H9 (cell line): ENCODE data around the gene SST. TPM values are rescaled to one million over a fixed set of nuclear protein-coding genes. Genes with fewer than 3 reads are reported as not detected.
"Not testable (repeated sequence)": the region's sequence is repeated elsewhere in the genome, so short reads cannot be mapped to it uniquely, and the experiment has no call there.

Experiments
- DNase-seq: peaks from one replicate; pipeline ENCODE4 v3.0.0-alpha.2; 2017
- H2AFZ ChIP-seq: one replicate; pipeline ENCODE4 v1.6.1; 2013; ENCODE audit warnings: mild to moderate bottlenecking, low read length, control low read depth, moderate library complexity
- H2AK5ac ChIP-seq: 2 replicates; pipeline ENCODE4 v1.6.1; 2013; ENCODE audit warnings: low read length, control low read depth, mixed read lengths; ENCODE audit not compliant: insufficient read length
- H2BK120ac ChIP-seq: one replicate; pipeline ENCODE4 v1.6.1; 2013; ENCODE audit warnings: low read depth, mild to moderate bottlenecking, low read length, control low read depth, inconsistent platforms; ENCODE audit not compliant: poor library complexity, severe bottlenecking
- H2BK12ac ChIP-seq: 2 replicates; pipeline ENCODE4 v1.6.1; 2013; ENCODE audit warnings: low read length, control low read depth, mixed read lengths, low read depth; ENCODE audit not compliant: insufficient read length
- H2BK15ac ChIP-seq: 2 replicates; pipeline ENCODE4 v1.6.1; 2013; ENCODE audit warnings: low read depth, low read length, control low read depth
- H2BK20ac ChIP-seq: one replicate; pipeline ENCODE4 v1.6.1; 2013; ENCODE audit warnings: low read depth, mild to moderate bottlenecking, low read length, control low read depth, inconsistent platforms; ENCODE audit not compliant: poor library complexity, severe bottlenecking
- H2BK5ac ChIP-seq: 2 replicates; pipeline ENCODE4 v1.6.1; 2013; ENCODE audit warnings: low read length, control low read depth, mixed read lengths; ENCODE audit not compliant: insufficient read length
- H3K14ac ChIP-seq: 2 replicates; pipeline ENCODE4 v1.6.1; 2013; ENCODE audit warnings: low read length, control low read depth; ENCODE audit not compliant: insufficient read depth
- H3K18ac ChIP-seq: 2 replicates; pipeline ENCODE4 v1.6.1; 2013; ENCODE audit warnings: low read depth, mild to moderate bottlenecking, mixed read lengths, low read length, control low read depth; ENCODE audit not compliant: insufficient read length
- H3K23ac ChIP-seq: 2 replicates; pipeline ENCODE4 v1.6.1; 2013; ENCODE audit warnings: low read length, control low read depth, mixed read lengths, low read depth; ENCODE audit not compliant: insufficient read length
- H3K23me2 ChIP-seq: 2 replicates; pipeline ENCODE4 v1.6.1; 2013; ENCODE audit warnings: low read depth, mild to moderate bottlenecking, mixed read lengths, low read length, control low read depth; ENCODE audit not compliant: insufficient read length, poor library complexity, severe bottlenecking
- H3K27ac ChIP-seq: 2 replicates; pipeline ENCODE4 v1.5.1; 2013; ENCODE audit warnings: low read length, control low read depth, mixed read lengths, low read depth; ENCODE audit not compliant: insufficient read length
- H3K27me3 ChIP-seq: 2 replicates; pipeline ENCODE4 v1.6.1; 2013; ENCODE audit warnings: low read length, control low read depth, inconsistent platforms; ENCODE audit not compliant: insufficient read depth
- H3K4ac ChIP-seq: 2 replicates; pipeline ENCODE4 v1.6.1; 2013; ENCODE audit warnings: low read depth, mild to moderate bottlenecking, control low read depth, inconsistent platforms, low read length, moderate library complexity
- H3K4me1 ChIP-seq: 2 replicates; pipeline ENCODE4 v1.6.1; 2013; ENCODE audit warnings: low read length, control low read depth, inconsistent platforms; ENCODE audit not compliant: insufficient read depth
- H3K4me2 ChIP-seq: 2 replicates; pipeline ENCODE4 v1.6.1; 2013; ENCODE audit warnings: low read length, control low read depth, mixed read lengths; ENCODE audit not compliant: insufficient read length, insufficient read depth
- H3K56ac ChIP-seq: 2 replicates; pipeline ENCODE4 v1.6.1; 2013; ENCODE audit warnings: low read depth, mild to moderate bottlenecking, mixed read lengths, low read length, control low read depth; ENCODE audit not compliant: insufficient read length
- H3K79me1 ChIP-seq: 2 replicates; pipeline ENCODE4 v1.6.1; 2013; ENCODE audit warnings: low read depth, mild to moderate bottlenecking, moderate library complexity, low read length, control low read depth, inconsistent platforms; ENCODE audit not compliant: insufficient read depth, poor library complexity, severe bottlenecking
- H3K79me2 ChIP-seq: 2 replicates; pipeline ENCODE4 v1.6.1; 2013; ENCODE audit warnings: low read length, control low read depth, inconsistent platforms; ENCODE audit not compliant: insufficient read depth
- H3K9ac ChIP-seq: 2 replicates; pipeline ENCODE4 v1.6.1; 2013; ENCODE audit warnings: low read length, control low read depth, mixed read lengths; ENCODE audit not compliant: insufficient read length; ENCODE audit errors: extremely low read depth
- H3K9me3 ChIP-seq: one replicate; pipeline ENCODE4 v1.6.1; 2013; ENCODE audit warnings: low read depth, low read length, inconsistent platforms; ENCODE audit not compliant: control insufficient read depth
- H3T11ph ChIP-seq: one replicate; pipeline ENCODE4 v1.6.1; 2013; ENCODE audit warnings: mild to moderate bottlenecking, low read length, control low read depth, inconsistent platforms
- H4K20me1 ChIP-seq: one replicate; pipeline ENCODE4 v1.6.1; 2013; ENCODE audit not compliant: control insufficient read depth, insufficient read length, insufficient read depth
- H4K5ac ChIP-seq: 2 replicates; pipeline ENCODE4 v1.6.1; 2013; ENCODE audit warnings: low read depth, mild to moderate bottlenecking, mixed read lengths, low read length, control low read depth; ENCODE audit not compliant: insufficient read length
- H4K8ac ChIP-seq: replicated peaks from 2 replicates; pipeline ENCODE4 v1.6.1; 2013; ENCODE audit warnings: low read length, control low read depth, mixed read lengths, low read depth; ENCODE audit not compliant: insufficient read length
- H4K91ac ChIP-seq: 2 replicates; pipeline ENCODE4 v1.6.1; 2013; ENCODE audit warnings: low read depth, mild to moderate bottlenecking, moderate library complexity, mixed read lengths, low read length, control low read depth; ENCODE audit not compliant: insufficient read length
- H3K27ac Mint-ChIP-seq, 3 experiments: 2 replicates in 2 of 3; 3 replicates in 1 of 3; pipeline ENCODE4 v1.8.0; 2020 to 2021; ENCODE audit warnings: mixed read lengths in 3 of 3, mild to moderate bottlenecking in 1 of 3, moderate library complexity in 1 of 3
- H3K27me3 Mint-ChIP-seq: 2 replicates; pipeline ENCODE4 v1.8.0; 2021; ENCODE audit warnings: low read depth, mild to moderate bottlenecking, moderate library complexity, mixed read lengths
- H3K36me3 Mint-ChIP-seq, 3 experiments: 2 replicates in 2 of 3; 3 replicates in 1 of 3; pipeline ENCODE4 v1.8.0; 2020 to 2021; ENCODE audit warnings: low read depth in 3 of 3, mixed read lengths in 3 of 3; ENCODE audit not compliant: insufficient read depth in 1 of 3
- H3K4me1 Mint-ChIP-seq, 2 experiments: 2 replicates each; pipeline ENCODE4 v1.8.0; 2020; ENCODE audit warnings: mixed read lengths in 2 of 2
- H3K4me3 Mint-ChIP-seq, 2 experiments: 2 replicates in 1 of 2; 3 replicates in 1 of 2; pipeline ENCODE4 v1.8.0; 2020 to 2021; ENCODE audit warnings: mild to moderate bottlenecking in 2 of 2, mixed read lengths in 2 of 2, moderate library complexity in 1 of 2
- H3K9me3 Mint-ChIP-seq, 2 experiments: 2 replicates in 1 of 2; 3 replicates in 1 of 2; pipeline ENCODE4 v1.8.0; 2020; ENCODE audit warnings: mild to moderate bottlenecking in 2 of 2, mixed read lengths in 2 of 2, moderate library complexity in 1 of 2
- CTCF ChIP-seq: fragments of 200-600 bp; sonication (generic); conservative IDR thresholded peaks from 3 replicates; pipeline ENCODE4 v1.8.0; 2021; ENCODE audit warnings: antibody characterized with exemption, mild to moderate bottlenecking
- WGBS: extraction: QIAGEN DNeasy Blood & Tissue Kit; methylation state at CpG from one replicate; pipeline ENCODE4 v1.1.7; 2013; ENCODE audit warnings: missing lambda C conversion rate, low lambda C conversion rate, mixed read lengths; ENCODE audit not compliant: insufficient read length; ENCODE audit errors: extremely low coverage; 5-methylcytosine and 5-hydroxymethylcytosine counted together
- total RNA-seq: library from RNA; stranded (reverse); gene quantifications from 2 replicates; pipeline ENCODE4 v1.2.1, GENCODE V29; 2021

Gene SST
- total RNA-seq, 1 experiment from 2014 or later, result not detected

- Histone ChIP-seq H2BK12ac (no peak overlapping the region), H3K27me3 (no peaks in the 10 kb centered on the region), H3K18ac (no peak overlapping the region), H2BK20ac (no peak overlapping the region), H2BK5ac (no peak overlapping the region), H3K79me1 (no peaks in the 10 kb centered on the region), H3K4me2 (no peak overlapping the region), H3K23ac (no peak overlapping the region), H3K23me2 (no peaks in the 10 kb centered on the region), H3T11ph (no peak overlapping the region), H4K5ac (no peak overlapping the region), H3K14ac (no peak overlapping the region), H2AFZ (no peak overlapping the region), H4K20me1 (no peaks in the 10 kb centered on the region), H3K79me2 (no peaks in the 10 kb centered on the region), H4K8ac (no peak overlapping the region), H3K4ac (no peak overlapping the region), H2BK120ac (no peak overlapping the region), H4K91ac (no peak overlapping the region), H3K4me1 (no peaks in the 10 kb centered on the region), H2BK15ac (no peak overlapping the region), H3K9me3 (peaks cover 12% of the 10 kb centered on the region), H3K56ac (no peak overlapping the region), H3K9ac (no peak overlapping the region), H2AK5ac (no peak overlapping the region), H3K27ac (no peak overlapping the region)
- no peak for TF ChIP-seq CTCF
- no peak for DNase-seq
- WGBS, result no CpG with 5 or more reads among the region's 1 CpG
- H3K4me1 Mint-ChIP-seq, result peaks cover 2% of the 10 kb centered on the region in 2 experiments
- peaks cover 22% of the 10 kb centered on the region in 2 experiments for H3K9me3 Mint-ChIP-seq
- H3K36me3 Mint-ChIP-seq, result peaks cover 10 to 15% (median 14%) of the 10 kb centered on the region in 3 experiments; a peak in 6 of 7 replicates
- no peaks in the 10 kb centered on the region for H3K27me3 Mint-ChIP-seq
- H3K4me3 Mint-ChIP-seq, result no peak overlapping the region
- no peak overlapping the region for H3K27ac Mint-ChIP-seq
Measured at GRCh38 chr3:187684444-187684843, 14.2 kb upstream of the SST start.

GRCh38 chr3:187681756-187682155, 11.6 kb upstream of the SST start:
- H3K9me3 Mint-ChIP-seq, result peaks cover 18 to 20% of the 10 kb centered on the region in 2 experiments
- H3K9ac ChIP-seq, H3K9me3 ChIP-seq, H2BK5ac ChIP-seq, H3K27me3 ChIP-seq, H2AK5ac ChIP-seq, H3K27me3 Mint-ChIP-seq, H3K18ac ChIP-seq, H2AFZ ChIP-seq, H3T11ph ChIP-seq, DNase-seq, H3K27ac Mint-ChIP-seq, H4K8ac ChIP-seq, H3K79me1 ChIP-seq, H2BK120ac ChIP-seq, H4K5ac ChIP-seq, H3K79me2 ChIP-seq, H3K56ac ChIP-seq, H2BK20ac ChIP-seq, H4K20me1 ChIP-seq, H2BK12ac ChIP-seq, H2BK15ac ChIP-seq, H3K23me2 ChIP-seq, H3K4me2 ChIP-seq, H3K23ac ChIP-seq, H3K4me1 ChIP-seq, H3K14ac ChIP-seq, H3K4ac ChIP-seq, H3K27ac ChIP-seq, H3K4me3 Mint-ChIP-seq, H4K91ac ChIP-seq: not testable (repeated sequence)
- peaks cover 9 to 13% (median 12%) of the 10 kb centered on the region in 3 experiments; a peak in 6 of 7 replicates for H3K36me3 Mint-ChIP-seq
- no CpG with 5 or more reads among the region's 11 CpGs for WGBS
- H3K4me1 Mint-ChIP-seq, result peaks cover 10 to 15% of the 10 kb centered on the region in 2 experiments
